Trophoblast cell (in vitro differentiated cells and primary cell): ENCODE data around the gene TRIP6.
A peak's percentile ranks its signal among the peaks of the same experiment; 100 is the strongest.
"Not testable (repeated sequence)": the region's sequence is repeated elsewhere in the genome, so short reads cannot be mapped to it uniquely, and the experiment has no call there.

Experiments used
- DNase-seq, 2 donors: peaks; one replicate each; pipeline ENCODE4 v3.0.0-alpha.2; 2016
- H2AFZ ChIP-seq: 2 replicates; pipeline ENCODE4 v1.6.1; 2013; ENCODE audit warnings: low read length, moderate library complexity, mild to moderate bottlenecking; ENCODE audit not compliant: insufficient read depth, poor library complexity
- H2AK5ac ChIP-seq: 2 replicates; pipeline ENCODE4 v1.6.1; 2013; ENCODE audit warnings: mild to moderate bottlenecking, low read length
- H2BK120ac ChIP-seq: 2 replicates; pipeline ENCODE4 v1.6.1; 2013; ENCODE audit warnings: low read length, mild to moderate bottlenecking, moderate library complexity; ENCODE audit not compliant: insufficient read depth, poor library complexity
- H2BK12ac ChIP-seq: 2 replicates; pipeline ENCODE4 v1.6.1; 2013; ENCODE audit warnings: mild to moderate bottlenecking, low read length, moderate library complexity
- H2BK5ac ChIP-seq: 2 replicates; pipeline ENCODE4 v1.6.1; 2013; ENCODE audit warnings: low read length, low read depth, moderate library complexity, mild to moderate bottlenecking; ENCODE audit not compliant: poor library complexity
- H3K14ac ChIP-seq: 2 replicates; pipeline ENCODE4 v1.6.1; 2013; ENCODE audit warnings: mild to moderate bottlenecking, low read length
- H3K18ac ChIP-seq: 2 replicates; pipeline ENCODE4 v1.6.1; 2013; ENCODE audit warnings: mild to moderate bottlenecking, low read length
- H3K23ac ChIP-seq: 2 replicates; pipeline ENCODE4 v1.6.1; 2013; ENCODE audit warnings: low read length
- H3K27ac ChIP-seq: 2 replicates; pipeline ENCODE4 v1.5.1; 2013; ENCODE audit warnings: low read depth, mild to moderate bottlenecking, inconsistent platforms, low read length, moderate library complexity
- H3K27me3 ChIP-seq: 2 replicates; pipeline ENCODE4 v1.6.1; 2013; ENCODE audit warnings: inconsistent platforms, mild to moderate bottlenecking, low read length, moderate library complexity; ENCODE audit not compliant: insufficient read depth
- H3K36me3 ChIP-seq, 2 experiments: 1 replicate in 1 of 2; 2 replicates in 1 of 2; pipeline ENCODE4 v1.6.1; 2013; ENCODE audit warnings: low read length in 2 of 2, mild to moderate bottlenecking in 2 of 2, moderate library complexity in 1 of 2; ENCODE audit not compliant: insufficient read depth in 2 of 2, control insufficient read depth in 1 of 2
- H3K4ac ChIP-seq: 2 replicates; pipeline ENCODE4 v1.6.1; 2013; ENCODE audit warnings: low read depth, mild to moderate bottlenecking, low read length, moderate library complexity
- H3K4me1 ChIP-seq, 2 experiments: 1 replicate in 1 of 2; 2 replicates in 1 of 2; pipeline ENCODE4 v1.6.1; 2013; ENCODE audit warnings: low read length in 2 of 2, mild to moderate bottlenecking in 2 of 2, moderate library complexity in 1 of 2; ENCODE audit not compliant: insufficient read depth in 2 of 2, control insufficient read depth in 1 of 2
- H3K4me2 ChIP-seq: 2 replicates; pipeline ENCODE4 v1.6.1; 2013; ENCODE audit warnings: inconsistent platforms, mild to moderate bottlenecking, low read length, moderate library complexity
- H3K4me3 ChIP-seq: 2 replicates; pipeline ENCODE4 v1.5.1; 2013; ENCODE audit warnings: mild to moderate bottlenecking, low read depth, low read length, inconsistent platforms
- H3K79me1 ChIP-seq: one replicate; pipeline ENCODE4 v1.6.1; 2013; ENCODE audit warnings: low read length
- H3K79me2 ChIP-seq: 2 replicates; pipeline ENCODE4 v1.6.1; 2013; ENCODE audit warnings: low read length, mild to moderate bottlenecking; ENCODE audit not compliant: control insufficient read depth, insufficient read depth, poor library complexity
- H3K9ac ChIP-seq: 2 replicates; pipeline ENCODE4 v1.6.1; 2013; ENCODE audit warnings: mild to moderate bottlenecking, low read length
- H3K9me3 ChIP-seq: 2 replicates; pipeline ENCODE4 v1.6.1; 2013; ENCODE audit warnings: low read depth, mild to moderate bottlenecking, control low read depth, inconsistent platforms, low read length; ENCODE audit not compliant: insufficient read depth
- H4K12ac ChIP-seq: 2 replicates; pipeline ENCODE4 v1.6.1; 2013; ENCODE audit warnings: low read depth, mild to moderate bottlenecking, low read length, moderate library complexity
- H4K8ac ChIP-seq: 2 replicates; pipeline ENCODE4 v1.6.1; 2013; ENCODE audit warnings: low read depth, mild to moderate bottlenecking, low read length, moderate library complexity
- H4K91ac ChIP-seq: one replicate; pipeline ENCODE4 v1.6.1; 2013; ENCODE audit warnings: low read depth, mild to moderate bottlenecking, low read length, moderate library complexity
- WGBS: extraction: QIAGEN DNeasy Blood & Tissue Kit; methylation state at CpG from one replicate; pipeline ENCODE4 v1.1.7; 2013; ENCODE audit warnings: missing lambda C conversion rate; ENCODE audit not compliant: insufficient read length, insufficient coverage; ENCODE audit errors: extremely low coverage; 5-methylcytosine and 5-hydroxymethylcytosine counted together

Gene TRIP6

DNA sequence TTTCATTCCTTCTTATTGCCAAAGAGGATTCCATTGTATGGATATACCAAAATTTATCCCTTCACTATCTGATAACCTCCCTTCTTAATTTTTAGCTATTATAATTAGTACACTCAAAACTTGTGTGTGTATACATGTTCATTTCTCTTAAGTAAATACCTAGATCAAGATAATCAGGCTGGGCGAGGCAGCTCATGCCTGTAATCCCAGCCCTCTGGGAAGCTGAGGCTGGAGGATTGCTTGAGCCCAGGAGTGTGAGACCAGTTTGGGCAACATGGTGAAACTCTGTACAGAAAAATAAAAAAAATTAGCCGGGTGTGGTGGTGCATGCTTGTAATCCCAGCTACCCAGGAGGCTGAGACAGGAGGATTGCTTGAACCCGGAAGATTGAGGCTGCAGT, 44.3 kb downstream of the TRIP6 start:
- Histone ChIP-seq H2BK5ac (no peak overlapping the region), H3K14ac (no peak overlapping the region), H3K18ac (no peak overlapping the region), H3K9ac (no peak overlapping the region), H3K79me2 (no peaks in the 10 kb centered on the region), H2BK120ac (no peak overlapping the region), H2AK5ac (no peak overlapping the region), H3K36me3 (no peaks in the 10 kb centered on the region), H4K8ac (no peak overlapping the region), H3K9me3 (peaks cover 5% of the 10 kb centered on the region), H3K4me2 (no peak overlapping the region), H4K12ac (no peak overlapping the region), H3K4me3 (no peak overlapping the region), H3K27ac (no peak overlapping the region), H2BK12ac (no peak overlapping the region), H4K91ac (no peak overlapping the region), H3K23ac (no peak overlapping the region), H2AFZ (no peak overlapping the region), H3K27me3 (no peaks in the 10 kb centered on the region), H3K79me1 (no peaks in the 10 kb centered on the region), H3K4ac (no peak overlapping the region), H3K4me1 (no peaks in the 10 kb centered on the region)
- no CpG with 5 or more reads among the region's 3 CpGs for WGBS
- peak; percentile 84 to 94 for DNase-seq

DNA sequence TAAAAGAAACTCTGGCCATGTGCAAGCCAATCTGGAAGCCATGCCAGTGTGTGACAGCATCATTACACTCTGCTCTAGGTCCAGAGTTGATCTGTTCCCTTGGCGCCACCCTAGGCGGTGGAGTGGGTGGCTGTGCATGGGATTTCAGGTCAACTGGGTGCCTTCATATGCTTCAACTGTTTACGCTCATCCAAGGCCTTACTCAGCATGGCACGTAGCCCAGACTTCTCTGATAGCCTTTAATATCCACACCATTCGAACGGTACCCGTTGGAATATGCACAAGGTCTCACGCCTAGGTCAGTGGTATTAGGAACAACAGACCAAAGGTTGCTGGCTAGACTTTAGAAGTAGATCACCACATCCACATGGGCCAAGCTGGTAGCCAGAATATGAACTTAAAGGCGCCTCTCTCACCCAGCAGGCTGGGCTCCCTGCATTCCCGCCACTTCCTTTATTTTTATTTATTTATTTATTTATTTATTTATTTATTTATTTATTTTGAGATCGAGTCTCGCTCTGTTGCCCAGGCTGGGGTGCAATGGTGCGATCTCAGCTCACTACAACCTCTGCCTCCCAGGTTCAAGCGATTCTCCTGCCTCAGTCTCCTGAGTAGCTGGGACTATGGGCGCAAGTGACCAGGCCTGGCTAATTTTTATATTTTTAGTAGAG, 47.2 kb downstream of the TRIP6 start:
- H3K9me3 ChIP-seq, result peaks cover 3% of the 10 kb centered on the region
- H2AFZ ChIP-seq, result no peak overlapping the region
- H3K4me1 ChIP-seq, result peaks cover 0 to 8% of the 10 kb centered on the region in 2 experiments
- no peak overlapping the region for H2BK5ac ChIP-seq
- no peak overlapping the region for H3K14ac ChIP-seq
- H4K12ac ChIP-seq, result no peak overlapping the region
- H2AK5ac ChIP-seq, result no peak overlapping the region
- no peak overlapping the region for H3K4me2 ChIP-seq
- no peak overlapping the region for H4K8ac ChIP-seq
- WGBS, result no CpG with 5 or more reads among the region's 15 CpGs
- H3K4ac ChIP-seq, result no peak overlapping the region
- no peak overlapping the region for H2BK12ac ChIP-seq
- H2BK120ac ChIP-seq, result no peak overlapping the region
- H3K36me3 ChIP-seq, result no peaks in the 10 kb centered on the region
- H3K27me3 ChIP-seq, result no peaks in the 10 kb centered on the region
- no peak overlapping the region for H3K23ac ChIP-seq
- no peak overlapping the region for H3K9ac ChIP-seq
- no peaks in the 10 kb centered on the region for H3K79me2 ChIP-seq
- no peak overlapping the region for H4K91ac ChIP-seq
- no peak for DNase-seq
- H3K79me1 ChIP-seq, result no peaks in the 10 kb centered on the region
- H3K27ac ChIP-seq, result no peak overlapping the region
- no peak overlapping the region for H3K18ac ChIP-seq
- no peak overlapping the region for H3K4me3 ChIP-seq

DNA sequence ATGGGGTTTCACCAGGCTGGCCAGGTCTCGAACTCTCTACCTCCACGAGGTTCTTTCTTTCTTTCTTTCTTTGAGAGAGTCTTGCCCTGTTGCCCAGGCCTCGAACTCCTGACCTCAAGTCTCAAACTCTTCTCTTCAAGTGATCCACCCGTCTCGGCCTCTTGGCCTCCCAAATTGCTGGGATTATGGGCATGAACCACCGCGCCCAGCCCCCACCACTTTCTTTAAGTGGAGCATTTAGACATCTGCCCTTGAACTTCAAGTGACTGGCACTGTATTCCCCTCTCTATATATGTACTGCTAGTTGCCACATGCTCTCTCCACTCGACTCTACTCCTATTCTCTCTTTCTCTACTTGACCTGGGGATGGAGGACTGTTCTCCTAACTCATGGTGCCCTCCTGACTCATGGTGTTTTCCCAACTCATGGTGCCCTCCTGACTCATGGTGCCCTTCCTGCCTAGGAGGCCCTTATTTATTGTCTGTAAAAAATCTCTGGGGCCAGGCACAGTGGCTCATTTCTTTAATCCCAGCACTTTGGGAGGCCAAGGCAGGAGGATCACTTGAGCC, 47.8 kb downstream of the TRIP6 start:
- Histone ChIP-seq H3K4me2 (no peak overlapping the region), H3K36me3 (no peaks in the 10 kb centered on the region), H2AFZ (no peak overlapping the region), H3K4me3 (no peak overlapping the region), H3K27me3 (no peaks in the 10 kb centered on the region), H3K23ac (no peak overlapping the region), H4K12ac (no peak overlapping the region), H2BK120ac (no peak overlapping the region), H3K27ac (no peak overlapping the region), H3K18ac (no peak overlapping the region), H3K4me1 (peaks cover 0 to 8% of the 10 kb centered on the region in 2 experiments), H2AK5ac (no peak overlapping the region), H4K91ac (no peak overlapping the region), H3K9ac (no peak overlapping the region), H4K8ac (no peak overlapping the region), H3K79me2 (no peaks in the 10 kb centered on the region), H3K9me3 (peaks cover 3% of the 10 kb centered on the region), H2BK5ac (no peak overlapping the region), H3K79me1 (no peaks in the 10 kb centered on the region), H3K14ac (no peak overlapping the region), H3K4ac (no peak overlapping the region), H2BK12ac (no peak overlapping the region)
- DNase-seq, result no peak
- no CpG with 5 or more reads among the region's 8 CpGs for WGBS

DNA sequence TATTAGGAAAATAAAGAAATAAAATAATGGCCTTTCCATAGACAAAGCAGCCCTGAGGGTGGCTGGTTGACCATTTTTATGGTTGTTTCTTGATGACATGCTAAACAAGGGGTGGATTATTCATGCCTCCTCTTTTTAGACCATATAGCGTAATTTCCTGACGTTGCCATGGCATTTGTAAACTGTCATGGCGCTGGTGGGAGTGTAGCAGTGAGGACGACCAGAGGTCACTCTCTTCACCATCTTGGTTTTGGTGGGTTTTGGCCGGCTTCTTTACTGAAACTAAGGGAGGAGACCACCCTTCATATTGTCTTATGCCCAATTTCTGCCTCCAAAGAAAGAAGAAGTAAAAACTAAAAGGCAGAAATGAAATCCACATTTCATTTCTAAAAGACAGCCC, 52.1 kb downstream of the TRIP6 start:
- not testable (repeated sequence) for H3K4me1 ChIP-seq, H3K79me2 ChIP-seq, H2AFZ ChIP-seq, H3K36me3 ChIP-seq, H4K12ac ChIP-seq, H4K91ac ChIP-seq, H3K18ac ChIP-seq, H3K79me1 ChIP-seq, H3K4me3 ChIP-seq, H3K9me3 ChIP-seq, H3K9ac ChIP-seq, H4K8ac ChIP-seq, H3K27me3 ChIP-seq, H2AK5ac ChIP-seq, H3K4me2 ChIP-seq, H2BK120ac ChIP-seq, H2BK5ac ChIP-seq, H3K14ac ChIP-seq, H3K27ac ChIP-seq, H3K4ac ChIP-seq, H2BK12ac ChIP-seq, DNase-seq, H3K23ac ChIP-seq
- no CpG with 5 or more reads among the region's 5 CpGs for WGBS
